ENCODE results near the gene RAI1.
A peak's percentile ranks its signal among the peaks of the same experiment; 100 is the strongest.

The RAI1 gene

GRCh38 chr17:17818088-17818526 lies 136.8 kb downstream of the RAI1 start:
- Histone ChIP-seq H3K9ac (ENCODE audit: low read depth, low read length) (no peak overlapping the region), H3K4me3 (ENCODE audit: low read length) (no peak overlapping the region), H3K36me3 (ENCODE audit: insufficient read depth, low read length) (peaks cover 45% of the 10 kb centered on the region), H3K9me3 (replicated peaks; ENCODE audit: low read length) (no peaks in the 10 kb centered on the region), H3K4me2 (ENCODE audit: low read length) (no peak overlapping the region), H3K4me1 (ENCODE audit: control insufficient read depth, insufficient read depth, low read length) (peaks cover 25% of the 10 kb centered on the region), H3K27me3 (ENCODE audit: control insufficient read depth, insufficient read depth, low read length) (no peaks in the 10 kb centered on the region)

- no peak overlapping the region for H3K4me3 ChIP-seq (ENCODE audit: low read length)
- no peak overlapping the region for H3K9ac ChIP-seq (ENCODE audit: low read depth, low read length)
- no peaks in the 10 kb centered on the region for H3K9me3 ChIP-seq (replicated peaks; ENCODE audit: low read length)
- H3K4me2 ChIP-seq (ENCODE audit: low read length): no peak overlapping the region
- H3K27me3 ChIP-seq (ENCODE audit: control insufficient read depth, insufficient read depth, low read length): no peaks in the 10 kb centered on the region
- H3K36me3 ChIP-seq (ENCODE audit: insufficient read depth, low read length): peaks cover 38% of the 10 kb centered on the region
- peaks cover 33% of the 10 kb centered on the region for H3K4me1 ChIP-seq (ENCODE audit: control insufficient read depth, insufficient read depth, low read length)
Observed at GRCh38 chr17:17819111-17819510, 137.9 kb downstream of the RAI1 start.

- H3K4me3 ChIP-seq (ENCODE audit: low read length): no peak overlapping the region
Observed at GRCh38 chr17:17819561-17819995, 138.3 kb downstream of the RAI1 start.

GRCh38 chr17:17820046-17820445 lies 138.8 kb downstream of the RAI1 start:
- H3K9ac ChIP-seq (ENCODE audit: low read depth, low read length): no peak overlapping the region
- no peak overlapping the region for H3K4me3 ChIP-seq (ENCODE audit: low read length)
- H3K36me3 ChIP-seq (ENCODE audit: insufficient read depth, low read length): peaks cover 29% of the 10 kb centered on the region
- H3K27me3 ChIP-seq (ENCODE audit: control insufficient read depth, insufficient read depth, low read length): no peaks in the 10 kb centered on the region
- H3K4me2 ChIP-seq (ENCODE audit: low read length): no peak overlapping the region
- H3K4me1 ChIP-seq (ENCODE audit: control insufficient read depth, insufficient read depth, low read length): peaks cover 42% of the 10 kb centered on the region
- H3K9me3 ChIP-seq (replicated peaks; ENCODE audit: low read length): no peaks in the 10 kb centered on the region

More at GRCh38 chr17:17819561-17819995, 138.3 kb downstream of the RAI1 start:
- H3K4me1 ChIP-seq (ENCODE audit: control insufficient read depth, insufficient read depth, low read length): peaks cover 38% of the 10 kb centered on the region
- H3K9ac ChIP-seq (ENCODE audit: low read depth, low read length): no peak overlapping the region
- no peaks in the 10 kb centered on the region for H3K27me3 ChIP-seq (ENCODE audit: control insufficient read depth, insufficient read depth, low read length)
- no peaks in the 10 kb centered on the region for H3K9me3 ChIP-seq (replicated peaks; ENCODE audit: low read length)
- peaks cover 34% of the 10 kb centered on the region for H3K36me3 ChIP-seq (ENCODE audit: insufficient read depth, low read length)
- H3K4me2 ChIP-seq (ENCODE audit: low read length): no peak overlapping the region

GRCh38 chr17:17820463-17821158 lies 139.4 kb downstream of the RAI1 start:
- Histone ChIP-seq H3K27me3 (ENCODE audit: control insufficient read depth, insufficient read depth, low read length) (no peaks in the 10 kb centered on the region), H3K4me3 (ENCODE audit: low read length) (no peak overlapping the region), H3K4me1 (ENCODE audit: control insufficient read depth, insufficient read depth, low read length) (peaks cover 48% of the 10 kb centered on the region), H3K9me3 (replicated peaks; ENCODE audit: low read length) (no peaks in the 10 kb centered on the region), H3K4me2 (ENCODE audit: low read length) (no peak overlapping the region), H3K9ac (ENCODE audit: low read depth, low read length) (no peak overlapping the region), H3K36me3 (ENCODE audit: insufficient read depth, low read length) (peaks cover 26% of the 10 kb centered on the region)

GRCh38 chr17:17822189-17822588 lies 140.9 kb downstream of the RAI1 start:
- Histone ChIP-seq H3K9me3 (replicated peaks; ENCODE audit: low read length) (no peaks in the 10 kb centered on the region), H3K4me1 (ENCODE audit: control insufficient read depth, insufficient read depth, low read length) (peaks cover 52% of the 10 kb centered on the region), H3K4me3 (ENCODE audit: low read length) (no peak overlapping the region), H3K27me3 (ENCODE audit: control insufficient read depth, insufficient read depth, low read length) (no peaks in the 10 kb centered on the region), H3K9ac (ENCODE audit: low read depth, low read length) (no peak overlapping the region), H3K36me3 (ENCODE audit: insufficient read depth, low read length) (peaks cover 25% of the 10 kb centered on the region), H3K4me2 (ENCODE audit: low read length) (peak overlapping the region; percentile 90)

- Histone ChIP-seq H3K9ac (ENCODE audit: low read depth, low read length) (no peak overlapping the region), H3K9me3 (replicated peaks; ENCODE audit: low read length) (no peaks in the 10 kb centered on the region), H3K4me2 (ENCODE audit: low read length) (peak overlapping the region; percentile 90), H3K4me3 (ENCODE audit: low read length) (peak overlapping the region; percentile 66), H3K36me3 (ENCODE audit: insufficient read depth, low read length) (peaks cover 22% of the 10 kb centered on the region), H3K4me1 (ENCODE audit: control insufficient read depth, insufficient read depth, low read length) (peaks cover 52% of the 10 kb centered on the region), H3K27me3 (ENCODE audit: control insufficient read depth, insufficient read depth, low read length) (no peaks in the 10 kb centered on the region)
Observed at GRCh38 chr17:17822616-17823015, 141.4 kb downstream of the RAI1 start.

- H3K4me1 ChIP-seq (ENCODE audit: control insufficient read depth, insufficient read depth, low read length): peaks cover 52% of the 10 kb centered on the region
Observed at GRCh38 chr17:17823433-17824118, 142.3 kb downstream of the RAI1 start.

GRCh38 chr17:17824119-17824782 lies 143.0 kb downstream of the RAI1 start:
- Histone ChIP-seq H3K4me3 (ENCODE audit: low read length) (peak overlapping the region; percentile 57), H3K4me1 (ENCODE audit: control insufficient read depth, insufficient read depth, low read length) (peaks cover 52% of the 10 kb centered on the region), H3K9ac (ENCODE audit: low read depth, low read length) (peak overlapping the region; percentile 56), H3K36me3 (ENCODE audit: insufficient read depth, low read length) (peaks cover 9% of the 10 kb centered on the region), H3K9me3 (replicated peaks; ENCODE audit: low read length) (no peaks in the 10 kb centered on the region), H3K4me2 (ENCODE audit: low read length) (peak overlapping the region; percentile 75), H3K27me3 (ENCODE audit: control insufficient read depth, insufficient read depth, low read length) (no peaks in the 10 kb centered on the region)

More at GRCh38 chr17:17823433-17824118, 142.3 kb downstream of the RAI1 start:
- no peaks in the 10 kb centered on the region for H3K27me3 ChIP-seq (ENCODE audit: control insufficient read depth, insufficient read depth, low read length)
- peak overlapping the region; percentile 56 for H3K9ac ChIP-seq (ENCODE audit: low read depth, low read length)
- no peaks in the 10 kb centered on the region for H3K9me3 ChIP-seq (replicated peaks; ENCODE audit: low read length)
- H3K4me2 ChIP-seq (ENCODE audit: low read length): peak overlapping the region; percentile 90
- H3K4me3 ChIP-seq (ENCODE audit: low read length): peak overlapping the region; percentile 66
- peaks cover 16% of the 10 kb centered on the region for H3K36me3 ChIP-seq (ENCODE audit: insufficient read depth, low read length)

GRCh38 chr17:17824783-17825614 lies 143.7 kb downstream of the RAI1 start:
- peaks cover 9% of the 10 kb centered on the region for H3K36me3 ChIP-seq (ENCODE audit: insufficient read depth, low read length)
- H3K4me1 ChIP-seq (ENCODE audit: control insufficient read depth, insufficient read depth, low read length): peaks cover 44% of the 10 kb centered on the region

GRCh38 chr17:17826342-17826713 lies 145.1 kb downstream of the RAI1 start:
- Histone ChIP-seq H3K4me3 (ENCODE audit: low read length) (no peak overlapping the region), H3K4me2 (ENCODE audit: low read length) (no peak overlapping the region), H3K27me3 (ENCODE audit: control insufficient read depth, insufficient read depth, low read length) (no peaks in the 10 kb centered on the region), H3K4me1 (ENCODE audit: control insufficient read depth, insufficient read depth, low read length) (peaks cover 39% of the 10 kb centered on the region), H3K9me3 (replicated peaks; ENCODE audit: low read length) (no peaks in the 10 kb centered on the region), H3K9ac (ENCODE audit: low read depth, low read length) (no peak overlapping the region), H3K36me3 (ENCODE audit: insufficient read depth, low read length) (peaks cover 12% of the 10 kb centered on the region)

More at GRCh38 chr17:17824783-17825614, 143.7 kb downstream of the RAI1 start:
- Histone ChIP-seq H3K9ac (ENCODE audit: low read depth, low read length) (no peak overlapping the region), H3K4me3 (ENCODE audit: low read length) (no peak overlapping the region), H3K27me3 (ENCODE audit: control insufficient read depth, insufficient read depth, low read length) (no peaks in the 10 kb centered on the region), H3K4me2 (ENCODE audit: low read length) (no peak overlapping the region), H3K9me3 (replicated peaks; ENCODE audit: low read length) (no peaks in the 10 kb centered on the region)

All from skeletal muscle satellite cell (primary cell).